Hypothalamus (tissue), 51 donors: Measurements from ENCODE around the gene SMC1B.
"Not testable (repeated sequence)": the region's sequence is repeated elsewhere in the genome, so short reads cannot be mapped to it uniquely, and the experiment has no call there.

Experiments
- DNase-seq, 51 donors: peaks; one replicate each; lab custom pipeline; 2025; lab: John Stamatoyannopoulos, UW

SMC1B gene, protein sequence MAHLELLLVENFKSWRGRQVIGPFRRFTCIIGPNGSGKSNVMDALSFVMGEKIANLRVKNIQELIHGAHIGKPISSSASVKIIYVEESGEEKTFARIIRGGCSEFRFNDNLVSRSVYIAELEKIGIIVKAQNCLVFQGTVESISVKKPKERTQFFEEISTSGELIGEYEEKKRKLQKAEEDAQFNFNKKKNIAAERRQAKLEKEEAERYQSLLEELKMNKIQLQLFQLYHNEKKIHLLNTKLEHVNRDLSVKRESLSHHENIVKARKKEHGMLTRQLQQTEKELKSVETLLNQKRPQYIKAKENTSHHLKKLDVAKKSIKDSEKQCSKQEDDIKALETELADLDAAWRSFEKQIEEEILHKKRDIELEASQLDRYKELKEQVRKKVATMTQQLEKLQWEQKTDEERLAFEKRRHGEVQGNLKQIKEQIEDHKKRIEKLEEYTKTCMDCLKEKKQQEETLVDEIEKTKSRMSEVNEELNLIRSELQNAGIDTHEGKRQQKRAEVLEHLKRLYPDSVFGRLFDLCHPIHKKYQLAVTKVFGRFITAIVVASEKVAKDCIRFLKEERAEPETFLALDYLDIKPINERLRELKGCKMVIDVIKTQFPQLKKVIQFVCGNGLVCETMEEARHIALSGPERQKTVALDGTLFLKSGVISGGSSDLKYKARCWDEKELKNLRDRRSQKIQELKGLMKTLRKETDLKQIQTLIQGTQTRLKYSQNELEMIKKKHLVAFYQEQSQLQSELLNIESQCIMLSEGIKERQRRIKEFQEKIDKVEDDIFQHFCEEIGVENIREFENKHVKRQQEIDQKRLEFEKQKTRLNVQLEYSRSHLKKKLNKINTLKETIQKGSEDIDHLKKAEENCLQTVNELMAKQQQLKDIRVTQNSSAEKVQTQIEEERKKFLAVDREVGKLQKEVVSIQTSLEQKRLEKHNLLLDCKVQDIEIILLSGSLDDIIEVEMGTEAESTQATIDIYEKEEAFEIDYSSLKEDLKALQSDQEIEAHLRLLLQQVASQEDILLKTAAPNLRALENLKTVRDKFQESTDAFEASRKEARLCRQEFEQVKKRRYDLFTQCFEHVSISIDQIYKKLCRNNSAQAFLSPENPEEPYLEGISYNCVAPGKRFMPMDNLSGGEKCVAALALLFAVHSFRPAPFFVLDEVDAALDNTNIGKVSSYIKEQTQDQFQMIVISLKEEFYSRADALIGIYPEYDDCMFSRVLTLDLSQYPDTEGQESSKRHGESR

DNA sequence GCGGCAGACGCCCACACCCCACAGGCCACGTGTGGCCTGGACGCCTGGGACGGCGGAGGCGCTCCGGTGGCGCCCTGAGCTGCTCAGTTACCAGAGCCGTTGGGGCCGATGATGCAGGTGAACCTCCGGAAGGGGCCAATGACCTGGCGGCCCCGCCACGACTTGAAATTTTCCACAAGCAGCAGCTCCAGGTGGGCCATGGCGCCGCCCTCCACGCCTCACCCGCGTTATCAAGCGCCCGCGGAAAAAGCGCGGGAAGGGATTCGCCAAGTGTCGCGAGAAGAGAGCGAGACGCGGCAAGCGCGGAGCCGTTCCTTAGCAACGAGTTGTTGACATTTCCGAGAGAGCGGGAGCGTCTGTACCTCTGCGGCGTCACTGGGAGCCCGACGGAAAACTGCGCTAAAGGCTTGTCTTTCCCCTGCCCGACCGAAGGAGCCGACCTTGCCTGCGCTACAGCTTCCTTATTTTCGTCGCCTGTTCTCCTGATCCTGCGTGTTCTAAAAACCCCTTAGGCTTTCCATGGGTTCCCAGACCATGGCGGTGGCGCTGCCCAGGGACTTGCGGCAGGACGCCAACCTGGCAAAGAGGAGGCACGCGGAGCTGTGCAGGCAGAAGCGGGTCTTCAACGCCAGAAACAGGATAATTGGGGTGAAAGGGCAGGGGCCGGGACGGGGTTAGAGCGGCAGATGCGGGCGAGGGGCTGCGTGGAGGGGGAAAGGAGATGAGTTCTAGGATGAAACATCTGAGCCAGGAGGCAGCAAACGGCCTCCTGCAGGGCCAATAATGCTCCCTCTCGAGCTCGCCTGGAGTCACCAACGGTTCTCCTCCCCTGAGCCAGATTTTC, at the start of gene SMC1B, which contains the start of gene RIBC2:
Gene SMC1B (minus strand): TSS at position 232 of the 844 bp plus-strand sequence. CDS start 32 bp downstream, at position 200.
Gene RIBC2 (plus strand): TSS at position 326 of the 844 bp plus-strand sequence. CDS start 194 bp downstream, at position 520.
- DNase-seq, result peak in 30 of 51 donors; percentile 2 to 61 (median 34)

DNA sequence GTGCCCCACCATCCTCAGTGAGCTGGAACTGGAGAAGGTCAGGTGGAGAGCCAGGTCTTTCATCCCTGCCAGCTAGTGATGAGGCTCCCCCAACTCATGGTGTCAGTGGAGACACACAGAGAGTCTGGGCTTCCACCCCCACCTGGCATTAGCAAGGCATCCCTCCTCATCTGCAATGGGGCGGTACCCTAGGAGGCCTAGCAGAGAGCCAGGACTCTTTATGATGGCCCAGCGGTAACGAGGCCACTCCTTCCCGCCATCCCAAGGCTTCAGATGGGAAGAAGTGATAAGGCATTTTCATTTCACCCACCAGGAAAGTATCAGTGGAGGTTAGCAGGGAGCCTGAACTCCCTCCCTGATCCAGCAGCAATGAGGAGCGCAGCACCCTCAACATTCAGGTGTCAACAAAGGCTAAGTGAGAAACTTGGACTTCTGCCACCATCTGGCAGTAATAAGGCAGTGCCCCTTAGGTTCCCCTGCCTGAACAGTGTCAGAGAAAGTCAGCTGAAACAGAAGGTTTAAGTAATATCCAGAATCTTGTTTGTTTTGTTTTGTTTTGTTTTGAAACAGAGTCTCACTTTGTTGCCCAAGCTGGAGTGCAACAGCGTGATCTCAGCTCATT, 48.7 kb upstream of the SMC1B start:
- DNase-seq, result no peak

DNA sequence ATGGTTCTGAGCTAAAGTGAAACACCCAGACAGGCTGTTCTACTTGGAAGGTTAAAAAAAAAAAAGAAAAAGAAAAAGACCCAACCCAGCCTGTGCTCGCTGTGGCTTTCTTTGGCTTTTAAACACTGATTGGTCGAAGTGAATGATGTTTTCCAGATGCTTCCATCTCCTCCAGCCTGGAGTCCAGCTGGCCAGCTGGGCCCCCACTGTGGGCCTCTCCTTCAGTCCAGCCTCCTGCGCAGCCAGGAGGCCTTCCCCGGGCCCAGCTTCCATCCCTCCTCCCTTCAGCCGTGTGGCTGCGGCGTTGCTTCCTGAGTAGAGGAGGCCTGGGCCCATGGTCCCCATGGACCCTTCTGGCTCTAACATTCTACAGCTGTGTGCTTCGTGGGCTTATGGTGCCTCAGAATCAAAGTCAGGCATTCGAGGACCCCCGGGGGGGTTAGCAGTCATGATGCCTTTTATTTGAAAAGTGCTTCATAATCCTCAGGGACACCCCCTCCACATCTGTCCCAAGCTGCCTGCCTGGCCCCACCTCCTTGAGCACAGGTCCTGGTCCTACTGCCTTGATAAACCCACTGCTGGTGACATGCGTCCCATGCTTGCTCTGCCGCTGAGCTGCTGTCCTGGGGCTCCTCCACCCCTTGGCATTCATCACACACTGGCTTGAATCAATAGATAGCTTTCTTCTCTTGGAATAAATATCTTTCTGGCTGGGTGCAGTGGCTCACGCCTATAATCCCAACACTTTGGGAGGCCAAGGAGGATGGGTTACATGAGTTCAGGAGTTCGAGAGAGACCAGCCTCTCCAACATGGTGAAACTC, 47.1 kb upstream of the SMC1B start:
- DNase-seq, result no peak

DNA sequence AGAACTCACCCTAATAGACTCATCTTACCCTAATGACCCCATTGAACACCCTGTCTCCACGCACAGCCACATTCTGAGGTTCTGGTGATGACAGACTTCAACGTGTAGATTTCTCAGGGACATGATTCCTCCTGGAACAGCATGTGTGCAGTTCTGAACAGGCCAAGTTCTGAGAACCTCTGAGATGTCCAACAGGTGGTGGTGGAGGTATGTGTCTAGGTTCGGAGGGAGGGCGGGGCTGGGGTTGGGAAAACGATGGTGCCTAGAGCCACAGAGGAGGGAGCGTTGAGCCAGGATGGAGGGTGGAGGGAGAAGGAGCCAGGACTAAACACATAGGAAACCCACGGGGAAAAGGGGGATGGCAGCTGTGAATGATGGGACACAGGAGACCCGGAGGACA, 45.8 kb upstream of the SMC1B start:
- DNase-seq, result no peak

DNA sequence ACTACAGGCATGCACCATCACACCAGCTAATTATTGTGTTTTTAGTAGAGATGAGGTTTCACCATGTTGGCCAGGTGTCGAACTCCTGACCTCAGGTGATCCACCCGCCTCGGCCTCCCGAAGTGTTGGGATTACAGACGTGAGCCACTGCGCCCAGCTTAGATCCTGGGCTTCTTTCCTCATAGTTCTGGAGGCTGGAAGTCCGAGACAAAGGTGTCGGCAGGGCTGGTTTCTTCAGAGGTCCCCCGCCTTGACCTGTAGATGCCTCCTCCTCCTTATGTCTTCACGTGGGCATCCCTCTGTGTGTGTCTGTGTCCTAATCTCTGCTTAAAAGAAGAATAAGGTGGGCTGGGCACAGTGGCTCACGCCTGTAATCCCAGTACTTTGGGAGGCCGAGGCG, 45.1 kb upstream of the SMC1B start:
- no peak for DNase-seq

DNA sequence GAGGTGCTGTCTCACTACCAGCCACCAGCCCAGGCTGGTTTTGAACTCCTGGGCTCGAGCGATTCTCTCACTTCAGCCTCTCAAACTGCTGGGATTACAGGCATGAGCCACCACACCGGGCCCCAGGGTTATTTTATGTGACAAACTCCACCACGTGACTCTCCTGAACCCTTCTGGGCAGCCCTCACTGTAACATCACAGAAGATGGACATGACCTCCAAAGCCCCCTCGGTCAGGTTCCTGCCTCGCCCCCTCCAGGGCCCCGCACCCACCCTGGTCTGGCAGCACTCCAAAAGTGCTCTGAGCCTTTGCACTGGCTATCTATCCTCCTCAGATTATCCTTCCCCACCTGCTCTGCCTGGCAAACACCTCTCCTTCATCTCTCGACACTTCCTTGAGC, 43.4 kb upstream of the SMC1B start:
- DNase-seq, result no peak

DNA sequence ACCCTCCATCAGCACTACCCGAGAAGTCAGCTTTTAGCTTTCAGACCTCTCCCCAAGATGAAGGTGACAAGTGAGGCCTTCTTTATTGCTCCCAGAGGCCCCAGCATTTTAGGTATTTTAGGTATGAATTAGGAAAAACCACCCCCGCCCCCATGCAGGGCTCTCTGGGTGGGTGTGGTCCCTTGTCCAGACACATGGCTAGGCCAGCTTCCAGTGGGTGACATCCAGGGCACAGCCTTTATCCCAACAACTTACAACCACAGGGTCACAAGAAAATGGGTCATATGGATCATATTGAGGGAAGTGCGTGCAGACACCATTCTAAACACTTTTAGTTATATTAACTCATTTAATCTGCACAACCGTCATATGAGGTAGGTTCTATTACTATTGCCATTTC, 42.2 kb upstream of the SMC1B start:
- DNase-seq, result no peak

DNA sequence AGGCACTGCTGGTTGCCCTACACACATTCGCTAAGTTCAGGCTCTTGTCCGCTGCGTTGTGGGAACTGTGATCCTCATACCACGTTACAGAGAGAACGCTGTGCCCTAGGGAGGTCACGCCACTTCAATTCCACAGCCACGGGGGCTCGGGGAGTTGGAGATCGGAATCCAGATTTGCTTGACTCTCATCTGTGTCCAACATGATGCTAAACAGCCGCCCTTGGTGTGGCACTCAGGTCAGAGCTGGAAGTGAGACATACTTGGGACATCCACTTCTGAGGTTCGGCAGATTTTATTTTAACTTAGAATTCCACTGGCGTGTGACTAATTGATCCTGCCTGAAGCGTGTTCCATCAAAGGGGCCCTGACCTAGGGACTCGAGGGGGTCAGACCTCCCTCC, 41.8 kb upstream of the SMC1B start:
- DNase-seq, result no peak

DNA sequence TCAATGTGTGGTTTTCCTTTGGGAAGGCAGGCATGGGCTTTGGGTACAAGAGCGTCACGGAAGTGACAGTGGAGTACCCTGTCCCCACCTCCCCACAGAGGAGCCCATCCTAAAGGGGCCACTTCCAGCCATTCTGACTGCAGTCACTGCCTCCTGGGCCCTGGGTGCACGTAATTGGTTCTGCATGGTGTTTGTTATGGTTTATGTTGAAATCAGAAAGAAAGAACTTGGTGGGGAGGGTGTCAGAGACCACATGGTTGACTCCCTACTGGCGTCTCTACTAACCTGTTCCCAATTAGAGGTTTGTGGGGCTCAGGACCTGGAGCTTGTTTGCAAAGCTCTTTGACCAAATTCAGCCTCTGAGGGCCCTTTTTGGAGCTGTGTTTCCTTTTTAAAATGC, 40.9 kb upstream of the SMC1B start:
- no peak for DNase-seq

DNA sequence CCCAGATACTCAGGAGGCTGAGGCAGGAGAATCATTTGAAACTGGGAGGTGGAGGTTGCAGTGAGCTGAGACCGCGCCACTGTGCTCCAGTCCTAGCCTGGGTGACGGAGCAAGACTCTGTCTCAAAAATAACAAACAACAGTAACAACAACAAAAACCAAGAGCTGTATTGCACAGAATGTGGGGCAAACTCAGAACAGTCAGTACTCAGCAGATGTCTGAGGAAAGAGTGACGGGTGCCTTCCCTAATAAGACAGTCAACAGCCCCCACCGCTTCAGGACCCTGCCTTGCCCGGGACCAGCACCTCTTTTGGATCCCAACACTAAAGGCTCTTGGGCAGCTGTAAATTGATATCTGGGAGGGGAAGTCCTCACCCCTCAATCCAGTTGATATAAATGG, 40.4 kb upstream of the SMC1B start:
- no peak for DNase-seq

DNA sequence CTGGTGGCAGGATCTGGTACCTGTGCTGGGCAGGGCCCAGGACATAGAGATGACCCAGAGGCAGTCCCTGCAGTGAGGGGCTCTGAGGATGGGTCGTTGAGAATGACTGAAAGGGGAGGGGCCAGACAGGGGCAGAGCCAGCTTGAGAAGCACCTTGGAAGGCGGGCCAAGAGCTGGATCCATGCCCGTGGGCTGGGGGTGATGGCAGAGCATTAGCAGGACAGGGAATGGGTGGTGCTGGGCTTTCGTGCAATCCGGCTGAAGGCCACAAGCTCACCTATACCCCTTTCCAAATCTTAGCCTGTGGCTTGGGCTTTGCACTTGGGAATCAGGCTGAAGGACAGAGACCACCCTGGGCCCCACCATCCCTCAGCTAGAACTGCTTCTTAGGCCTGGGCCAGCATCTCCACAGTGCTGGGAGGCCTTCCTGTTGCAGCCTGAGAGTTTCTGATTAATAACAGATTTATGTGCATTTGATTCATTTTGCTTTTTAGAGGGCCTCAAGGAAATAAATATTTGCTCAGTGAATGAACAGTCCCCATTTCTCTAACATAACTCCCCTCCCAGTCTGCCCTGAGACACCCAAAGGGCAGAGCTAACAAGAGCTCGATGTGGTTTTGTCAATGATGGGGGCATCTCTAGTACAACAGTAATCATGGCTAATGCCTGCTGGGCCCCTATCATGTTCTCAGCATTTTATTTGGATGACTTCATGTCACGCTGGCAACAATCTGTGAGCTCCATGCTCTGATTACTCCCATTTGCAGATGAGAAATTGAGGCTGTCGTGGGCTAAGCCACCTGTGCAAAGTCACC, 39.4 kb upstream of the SMC1B start:
- DNase-seq, result no peak

DNA sequence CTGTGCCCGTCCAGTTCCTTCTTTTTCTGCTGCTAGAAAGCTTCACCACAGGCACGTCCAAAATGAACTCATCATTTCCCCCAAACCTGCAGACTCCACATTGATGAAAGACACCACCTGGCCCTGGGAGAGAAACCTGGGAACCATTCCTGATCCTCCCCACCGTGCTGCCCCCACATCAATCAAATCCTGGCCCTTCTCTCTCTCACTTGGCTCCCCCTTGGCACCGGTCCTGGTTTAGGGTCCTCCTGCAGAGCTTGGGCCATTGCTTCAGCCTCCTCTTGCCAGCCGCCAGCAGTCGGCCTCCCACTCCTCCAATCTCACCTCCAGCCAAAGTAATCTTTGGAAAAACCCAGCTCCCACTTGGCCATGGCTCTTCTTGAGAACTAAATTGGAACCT, 38.6 kb upstream of the SMC1B start:
- no peak for DNase-seq

DNA sequence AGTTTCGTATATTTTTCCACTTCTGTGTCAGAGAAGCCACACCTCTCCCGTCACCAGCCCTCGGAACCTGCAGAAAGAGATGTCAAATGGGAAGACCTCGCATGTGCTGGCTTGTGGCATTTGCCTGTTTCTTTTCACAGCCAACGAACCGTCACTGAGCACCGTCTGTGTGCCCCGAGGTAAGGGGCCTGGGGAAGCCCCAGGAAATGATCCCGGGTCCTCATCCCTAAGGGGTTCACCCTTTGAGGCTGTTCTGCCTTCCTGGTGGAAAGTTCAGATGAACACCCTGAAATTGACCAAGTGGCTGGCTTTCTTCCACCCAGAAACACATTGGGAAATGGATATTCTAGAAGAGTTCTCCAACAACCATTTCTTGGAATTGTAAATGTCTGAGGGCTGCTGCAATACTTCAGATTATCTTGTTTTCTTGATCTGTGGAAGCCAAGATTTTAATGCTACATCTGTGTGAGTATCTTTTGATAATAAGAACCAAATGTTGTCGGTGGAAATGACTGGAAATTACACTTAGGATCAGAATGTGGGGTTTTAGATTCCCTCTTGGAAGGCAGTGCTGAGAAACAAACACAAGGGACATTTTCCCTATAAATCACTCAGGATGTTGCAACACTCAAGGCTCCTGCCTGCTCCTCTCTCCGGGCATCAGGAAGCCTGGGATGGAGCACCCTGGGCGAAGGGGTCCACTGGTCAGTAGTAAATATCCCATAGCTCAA, 37.7 kb upstream of the SMC1B start:
- DNase-seq, result no peak

DNA sequence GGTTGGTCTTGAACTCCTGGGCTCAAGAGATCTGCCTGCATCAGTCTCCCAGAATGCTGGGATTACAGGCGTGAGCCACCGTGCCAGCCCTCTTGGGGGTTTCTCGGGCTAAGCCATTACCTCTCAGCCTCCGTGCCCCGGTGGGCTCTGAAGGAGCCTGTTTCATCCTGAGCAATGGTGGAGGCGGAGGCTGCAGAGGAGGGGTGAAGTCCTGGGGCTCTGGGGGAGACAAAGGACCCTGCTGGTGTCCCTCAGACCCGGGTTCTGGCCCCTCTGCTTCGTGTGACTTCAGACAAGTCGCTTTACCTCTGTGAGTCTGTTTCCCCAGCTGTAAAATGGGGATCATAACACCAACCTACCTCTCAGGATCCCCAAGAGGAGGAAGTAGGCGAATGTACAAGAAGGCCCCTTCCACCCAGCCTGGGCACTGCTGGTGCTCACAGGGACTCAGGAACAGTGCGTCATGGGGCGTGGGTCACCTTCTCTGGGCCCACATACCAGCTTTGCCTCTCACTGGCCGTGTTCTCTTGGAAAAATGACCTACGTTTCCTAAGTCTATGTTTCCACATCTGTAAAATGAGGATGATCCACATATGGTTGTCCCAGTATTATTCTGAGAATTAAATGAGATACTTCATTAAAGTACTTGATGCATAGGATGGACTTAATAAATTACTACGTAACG, 36.8 kb upstream of the SMC1B start:
- DNase-seq, result no peak

DNA sequence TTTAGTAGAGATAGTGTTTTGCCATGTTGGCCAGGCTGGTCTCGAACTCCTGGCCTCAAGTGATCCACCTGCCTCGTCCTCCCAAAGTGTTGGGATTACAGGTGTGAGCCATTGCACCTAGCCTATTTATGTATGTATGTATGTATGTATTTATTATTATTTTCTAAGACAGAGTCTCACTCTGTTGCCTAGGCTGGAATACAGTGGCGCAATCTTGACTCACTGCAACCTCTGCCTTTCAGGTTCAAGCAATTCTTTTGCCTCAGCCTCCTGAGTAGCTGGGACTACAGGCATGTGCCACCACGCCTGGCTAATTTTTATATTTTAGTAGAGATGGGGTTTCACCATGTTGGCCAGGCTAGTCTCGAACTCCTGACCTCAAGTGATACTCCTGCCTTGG, 36.0 kb upstream of the SMC1B start:
- not testable (repeated sequence) for DNase-seq

DNA sequence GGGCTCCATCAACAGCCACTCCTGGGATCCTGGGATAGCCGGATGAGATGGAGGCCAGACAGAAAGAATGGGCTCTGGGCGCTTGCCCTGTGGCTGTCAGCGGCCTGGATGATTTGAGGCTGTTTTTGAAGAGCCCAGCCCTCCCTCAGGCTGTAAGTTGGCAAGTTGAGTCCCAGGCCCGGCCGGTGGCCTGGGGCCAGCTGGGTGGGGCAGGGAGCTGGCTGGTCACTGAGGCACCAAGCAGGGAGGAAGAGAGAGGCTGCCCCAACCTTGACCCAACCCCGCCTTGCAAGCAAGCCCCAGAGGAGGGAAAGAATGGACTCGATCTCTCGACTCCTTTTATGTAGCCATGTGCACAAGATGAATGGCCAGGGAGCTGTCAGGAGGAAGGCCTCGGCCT, 35.0 kb upstream of the SMC1B start:
- no peak for DNase-seq
